GM04503 (cell line): Measurements from ENCODE around the gene RARB.
A peak's percentile ranks its signal among the peaks of the same experiment; 100 is the strongest.

Experiments used
- DNase-seq: peaks from one replicate; pipeline ENCODE4 v3.0.0-alpha.2; 2012; ENCODE audit warnings: low read depth

RARB gene

DNA sequence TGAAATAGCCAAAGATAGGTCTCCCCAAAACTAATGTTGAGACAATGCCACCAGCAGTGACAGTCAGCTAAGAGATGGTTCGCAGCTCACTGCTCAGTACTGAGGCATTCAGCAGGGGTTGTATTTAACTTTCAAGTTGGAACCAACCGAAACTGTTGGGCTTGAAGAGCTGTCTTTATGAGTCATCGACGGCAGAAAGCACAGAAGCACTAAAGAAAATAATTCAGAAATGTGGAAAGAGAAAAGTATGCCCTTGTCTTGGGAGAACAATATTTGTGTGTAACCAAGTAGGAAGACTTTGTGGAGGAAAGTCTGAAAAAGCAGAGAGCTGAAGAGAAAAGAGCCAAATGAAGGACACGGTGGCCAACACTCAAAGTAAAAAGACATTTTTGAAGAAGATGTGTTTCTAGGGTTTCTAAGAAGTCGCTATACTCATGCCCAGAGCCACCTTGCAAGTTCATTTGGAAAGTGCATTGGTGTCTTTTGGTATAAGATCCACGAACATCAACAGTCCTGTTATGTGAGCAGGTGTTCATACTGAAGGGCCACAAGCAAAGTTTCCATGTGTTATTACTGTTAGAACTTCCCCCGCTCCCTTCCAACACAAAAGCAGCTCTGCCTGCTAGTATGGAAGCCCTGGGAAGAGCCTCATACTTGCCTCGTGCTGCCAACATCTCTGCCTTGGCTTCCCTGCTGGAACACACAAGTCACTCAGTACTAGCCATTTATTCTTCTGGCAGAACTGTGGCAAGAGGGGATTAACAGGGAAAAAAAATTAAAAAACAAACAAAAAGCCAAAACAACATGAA is 4.1 kb upstream of the RARB start:
- DNase-seq = peak; percentile 54

DNA sequence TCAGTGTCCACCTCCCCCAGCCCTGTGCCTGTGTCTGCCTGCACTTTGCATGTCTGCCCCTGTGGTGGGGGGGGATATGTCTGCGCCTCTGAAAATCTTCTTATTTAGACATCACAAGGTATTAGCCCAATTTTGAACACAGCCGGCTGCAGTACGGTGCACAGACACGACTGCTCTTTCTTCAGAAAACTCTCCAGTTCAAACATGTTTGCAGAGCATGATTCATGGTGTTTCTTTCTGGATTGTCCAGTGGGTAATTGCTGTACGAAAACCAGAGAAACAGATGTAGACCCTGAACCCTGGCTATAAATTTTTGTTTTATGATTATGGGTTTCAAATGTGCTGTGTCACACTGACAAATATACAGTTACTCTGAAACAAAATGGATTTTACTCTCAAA is 3.4 kb upstream of the RARB start:
- peak; percentile 47 for DNase-seq

DNA sequence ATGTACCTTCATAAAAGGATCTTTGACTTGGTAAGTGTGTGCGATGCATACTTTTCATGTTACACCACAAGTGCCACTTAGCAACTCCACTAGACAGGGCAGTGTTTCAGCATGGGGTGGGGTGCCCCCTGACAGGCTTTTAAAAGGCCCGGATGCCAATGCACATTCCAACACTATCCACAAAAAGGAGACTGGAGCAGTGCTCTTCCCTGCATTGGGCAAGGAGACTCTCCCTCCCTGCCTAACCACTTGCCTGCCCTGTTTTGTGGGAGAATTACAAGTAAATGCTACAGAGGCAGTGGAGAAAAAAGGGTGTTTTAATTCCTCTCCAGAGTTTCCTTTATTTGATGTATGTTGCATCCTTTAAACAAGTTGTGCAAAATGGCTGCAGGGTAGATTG is 1.7 kb upstream of the RARB start:
- no peak for DNase-seq

DNA sequence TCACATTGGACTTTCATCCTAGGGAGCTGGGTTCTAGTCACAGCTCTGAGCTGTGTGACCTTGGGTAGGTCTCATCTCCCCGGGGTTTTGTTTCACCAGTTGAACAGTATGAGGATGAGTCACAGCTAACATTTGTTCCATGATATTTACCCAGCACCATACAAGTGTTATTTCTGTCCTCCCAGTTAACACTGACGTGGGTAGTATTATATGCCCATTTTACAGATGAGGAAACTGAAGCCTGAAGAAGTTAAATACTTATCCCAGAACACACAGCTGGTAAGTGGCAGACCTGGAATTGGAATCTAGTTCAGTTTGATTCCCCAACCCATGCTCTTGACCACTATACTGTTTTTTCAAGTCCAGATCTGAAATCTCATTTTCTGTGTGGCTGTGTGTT is 908 bp upstream of the RARB start:
- no peak for DNase-seq

DNA sequence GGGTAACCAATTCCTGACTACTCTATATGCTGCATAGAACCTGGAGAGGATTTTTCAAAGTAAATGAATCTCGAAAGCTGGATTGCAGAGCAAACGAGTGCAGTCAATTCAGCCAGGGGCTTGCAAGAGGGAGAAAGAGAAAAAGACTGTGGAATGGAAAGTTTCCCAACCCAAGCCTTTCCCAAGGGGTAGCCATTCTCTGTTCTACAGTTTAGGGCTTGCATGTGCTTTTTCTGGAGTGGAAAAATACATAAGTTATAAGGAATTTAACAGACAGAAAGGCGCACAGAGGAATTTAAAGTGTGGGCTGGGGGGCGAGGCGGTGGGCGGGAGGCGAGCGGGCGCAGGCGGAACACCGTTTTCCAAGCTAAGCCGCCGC is 511 bp upstream of the RARB start:
- no peak for DNase-seq

DNA sequence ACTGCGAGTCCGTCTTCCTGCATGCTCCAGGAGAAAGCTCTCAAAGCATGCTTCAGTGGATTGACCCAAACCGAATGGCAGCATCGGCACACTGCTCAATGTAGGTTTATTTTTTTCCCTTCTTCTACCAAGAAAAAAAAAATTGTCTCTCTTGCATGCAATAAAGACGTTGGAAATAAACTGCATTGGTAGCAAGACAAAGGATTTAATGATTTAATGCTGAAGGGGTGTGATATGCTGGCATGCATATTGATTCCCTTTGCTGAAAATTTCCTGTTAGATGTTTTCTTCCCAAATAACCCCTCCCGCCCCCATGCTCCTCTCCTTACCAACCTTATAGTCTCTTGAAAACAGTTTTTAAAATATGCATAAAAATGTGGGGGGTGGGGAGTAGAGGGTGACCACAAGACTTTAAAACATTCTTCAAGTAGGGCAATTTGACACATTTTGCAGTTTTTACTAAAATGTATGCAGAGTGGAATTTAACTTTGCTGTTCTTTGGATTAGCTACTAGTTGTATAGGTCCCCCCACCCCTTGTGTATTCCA is 799 bp downstream of the RARB start:
- no peak for DNase-seq

DNA sequence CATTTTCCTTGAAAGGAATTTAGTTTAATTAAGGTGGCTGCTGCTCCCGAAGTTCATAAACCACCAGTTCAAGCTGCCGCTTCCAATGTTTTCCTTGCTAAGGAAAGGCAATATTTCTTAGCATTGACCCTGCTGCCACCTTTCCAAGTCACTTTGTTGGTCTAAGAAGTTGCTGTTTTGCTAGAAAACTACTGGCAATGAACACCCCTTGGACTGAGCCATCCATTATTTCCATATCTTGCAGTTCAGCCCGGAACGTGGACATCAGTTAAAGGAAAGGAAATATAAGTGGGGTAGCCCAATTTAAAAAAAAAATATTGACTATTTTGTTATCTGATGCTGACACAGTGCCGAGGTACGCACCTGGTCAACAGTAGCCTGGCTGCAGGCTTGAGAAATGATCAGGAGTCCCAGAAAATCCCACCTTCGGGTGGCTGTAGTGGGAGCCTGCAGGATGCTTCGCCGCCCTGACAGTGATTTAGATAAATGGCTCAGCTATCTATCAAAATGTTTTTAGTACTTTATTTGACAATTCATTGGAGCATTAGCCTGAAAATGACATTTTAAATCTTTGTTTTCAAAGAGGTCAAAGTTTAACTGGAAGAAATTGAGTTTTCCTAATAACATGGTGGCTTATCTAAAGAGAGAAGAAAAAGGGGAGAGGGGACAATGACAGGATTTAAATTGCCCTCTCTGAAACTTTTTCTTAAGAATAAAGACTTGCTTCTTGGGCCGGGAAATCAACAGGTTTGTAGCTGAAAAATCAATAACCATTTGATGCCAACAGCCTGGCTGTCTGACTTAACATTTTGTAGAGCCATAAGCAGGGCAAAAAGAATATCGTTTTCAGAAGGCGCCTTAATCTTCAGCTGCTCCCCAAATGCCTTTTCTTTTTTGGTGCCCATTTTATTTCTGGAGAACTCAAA is 1.6 kb downstream of the RARB start:
- DNase-seq = no peak

DNA sequence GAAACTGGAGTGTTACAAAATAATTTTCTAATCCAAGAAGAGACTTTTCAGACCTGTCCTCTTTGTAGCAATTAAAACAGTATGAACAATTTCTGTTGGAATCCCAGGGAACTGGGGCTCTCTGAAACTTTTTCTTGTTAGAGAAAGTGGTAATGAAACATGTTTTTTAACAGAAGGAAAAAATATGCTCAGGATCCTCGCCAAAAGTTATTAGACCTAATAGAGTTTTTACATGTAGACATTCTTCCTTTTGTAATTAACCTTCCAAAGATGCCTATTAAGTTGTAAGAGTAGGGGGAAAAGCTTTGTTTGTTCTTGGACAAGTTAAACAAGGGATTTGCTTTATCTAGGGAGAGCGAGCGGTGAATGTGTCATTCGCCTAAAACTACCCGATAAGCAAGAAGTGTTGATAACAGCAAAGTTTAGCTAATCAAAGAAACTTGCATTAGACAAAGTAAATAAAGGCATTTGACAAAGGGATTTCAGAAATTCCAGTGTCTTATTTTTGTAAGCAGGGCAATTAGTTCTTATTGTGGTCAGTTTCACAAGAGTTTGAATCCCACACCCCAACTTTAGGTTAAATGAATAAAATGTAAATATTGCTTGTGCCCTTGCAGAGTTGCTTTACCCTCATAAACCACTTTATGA is 2.3 kb downstream of the RARB start:
- DNase-seq = no peak

DNA sequence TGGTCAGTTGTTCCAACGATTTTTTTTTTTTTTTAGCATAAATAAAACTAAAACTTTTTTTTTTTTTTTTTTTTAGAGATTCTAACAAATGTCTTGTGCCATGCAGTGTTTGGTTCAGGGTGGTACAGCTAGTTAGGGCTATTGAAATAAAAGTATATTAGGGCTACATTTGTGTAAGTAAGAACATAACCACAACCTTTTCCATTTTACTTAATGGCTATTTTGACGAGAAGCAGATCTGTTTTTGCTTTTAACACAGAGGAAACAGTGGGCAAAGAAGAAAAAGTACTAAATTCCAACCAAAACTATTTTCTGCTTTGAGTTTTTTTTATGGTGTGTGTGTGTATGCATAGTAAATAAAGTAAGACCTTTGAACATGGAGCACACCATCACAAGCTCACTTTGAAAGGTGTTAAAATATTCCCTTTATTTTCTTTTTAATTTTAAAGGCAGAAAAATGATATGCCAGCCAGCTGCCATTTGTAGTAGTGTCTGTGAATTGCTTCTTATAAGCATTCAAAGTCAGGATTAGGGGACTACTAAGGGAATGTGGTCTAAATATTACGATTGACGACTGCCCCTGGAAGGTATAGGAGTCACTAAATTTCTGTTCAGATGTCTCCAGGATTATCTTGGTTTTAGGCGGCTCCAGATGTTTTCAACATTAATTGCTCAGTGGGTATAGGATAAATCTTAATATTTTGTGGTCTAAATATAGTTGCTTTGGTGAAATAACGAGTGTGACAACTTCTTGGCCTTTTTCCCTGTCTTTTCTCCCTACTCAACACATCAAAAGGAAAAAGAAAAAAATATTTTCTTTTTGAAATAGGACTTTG is 3.1 kb downstream of the RARB start:
- no peak for DNase-seq

DNA sequence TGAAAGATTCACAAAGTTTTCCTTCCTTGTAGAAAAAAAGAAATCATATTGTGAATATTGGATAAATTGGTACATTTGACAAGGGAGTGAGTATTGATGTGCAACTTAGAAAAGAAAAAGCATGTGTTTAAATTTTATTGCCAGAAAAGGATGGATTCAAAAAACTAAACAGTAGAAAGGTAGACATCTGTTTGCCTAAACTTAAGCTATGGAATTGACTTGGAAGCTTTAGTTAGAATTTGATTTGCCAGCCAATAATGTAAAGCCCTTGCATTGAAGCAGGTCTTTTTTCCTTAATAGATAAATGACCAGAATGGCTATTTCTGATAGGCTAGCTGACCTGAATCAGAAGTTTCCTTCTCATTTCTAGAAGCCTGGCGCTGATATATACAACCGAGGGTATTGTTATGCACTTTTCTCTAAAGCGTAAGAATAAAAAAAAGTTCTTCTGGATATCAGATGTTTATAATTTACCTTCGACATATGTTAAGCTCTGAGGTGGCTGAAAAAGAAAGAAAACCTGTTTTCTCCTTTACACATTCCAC is 4.2 kb downstream of the RARB start:
- no peak for DNase-seq

DNA sequence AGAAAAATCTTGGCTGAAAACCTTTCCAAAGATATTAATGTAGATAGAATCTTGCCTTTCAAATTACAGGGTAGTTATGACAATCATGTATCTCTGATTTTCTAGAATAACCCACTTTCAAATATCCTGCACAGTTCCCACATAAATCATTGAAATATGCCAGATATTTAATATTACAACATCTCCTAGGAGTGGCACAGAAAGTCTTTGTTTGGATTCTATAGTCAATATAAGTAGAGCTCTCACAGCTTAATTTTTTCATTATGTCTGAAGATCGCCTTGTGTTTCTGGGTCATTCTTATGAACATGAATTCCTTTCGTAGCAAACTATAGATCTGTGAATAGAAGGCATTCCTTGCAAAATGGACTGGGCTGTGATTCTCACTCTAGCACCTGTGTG is 5.0 kb downstream of the RARB start:
- DNase-seq = no peak

DNA sequence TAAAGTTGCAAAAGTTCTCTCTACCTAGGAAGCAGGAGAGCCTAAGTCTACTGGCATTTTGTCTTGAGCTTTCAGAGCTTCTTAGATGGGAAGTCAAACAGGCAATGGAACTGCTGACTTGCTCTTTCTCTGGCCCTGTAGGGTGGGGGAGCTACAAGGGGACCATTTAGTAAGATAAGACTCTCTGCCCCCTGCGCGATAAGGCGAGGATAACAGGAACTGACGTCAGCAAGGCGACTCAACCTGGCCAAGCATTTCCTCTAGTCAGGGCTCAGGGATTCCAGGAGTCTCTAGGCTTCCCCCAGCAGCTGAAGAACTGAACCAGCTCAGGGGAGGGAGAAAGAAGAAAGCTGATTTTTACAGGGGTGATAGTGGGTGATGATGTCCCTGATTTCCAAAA is 5.8 kb downstream of the RARB start:
- DNase-seq = no peak

DNA sequence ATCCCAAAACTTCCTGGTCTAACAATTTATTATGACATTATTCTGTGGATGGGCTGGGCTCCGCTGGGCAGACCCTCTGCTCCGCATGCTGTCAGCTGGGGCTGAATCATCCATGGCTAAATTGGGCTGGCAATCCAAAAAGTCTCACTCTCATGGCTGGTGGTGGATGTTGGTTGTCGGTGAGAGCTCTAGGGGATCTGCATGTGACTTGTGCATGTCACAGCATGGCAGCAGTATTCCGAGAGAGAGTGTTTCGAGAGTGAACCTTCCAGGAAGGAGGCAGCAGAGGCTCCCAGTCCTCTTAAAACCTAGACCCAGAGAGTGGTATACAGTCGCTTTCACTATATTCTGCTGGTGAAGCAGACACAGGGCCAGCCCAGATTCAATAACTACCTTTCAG is 9.9 kb downstream of the RARB start:
- DNase-seq = no peak

DNA sequence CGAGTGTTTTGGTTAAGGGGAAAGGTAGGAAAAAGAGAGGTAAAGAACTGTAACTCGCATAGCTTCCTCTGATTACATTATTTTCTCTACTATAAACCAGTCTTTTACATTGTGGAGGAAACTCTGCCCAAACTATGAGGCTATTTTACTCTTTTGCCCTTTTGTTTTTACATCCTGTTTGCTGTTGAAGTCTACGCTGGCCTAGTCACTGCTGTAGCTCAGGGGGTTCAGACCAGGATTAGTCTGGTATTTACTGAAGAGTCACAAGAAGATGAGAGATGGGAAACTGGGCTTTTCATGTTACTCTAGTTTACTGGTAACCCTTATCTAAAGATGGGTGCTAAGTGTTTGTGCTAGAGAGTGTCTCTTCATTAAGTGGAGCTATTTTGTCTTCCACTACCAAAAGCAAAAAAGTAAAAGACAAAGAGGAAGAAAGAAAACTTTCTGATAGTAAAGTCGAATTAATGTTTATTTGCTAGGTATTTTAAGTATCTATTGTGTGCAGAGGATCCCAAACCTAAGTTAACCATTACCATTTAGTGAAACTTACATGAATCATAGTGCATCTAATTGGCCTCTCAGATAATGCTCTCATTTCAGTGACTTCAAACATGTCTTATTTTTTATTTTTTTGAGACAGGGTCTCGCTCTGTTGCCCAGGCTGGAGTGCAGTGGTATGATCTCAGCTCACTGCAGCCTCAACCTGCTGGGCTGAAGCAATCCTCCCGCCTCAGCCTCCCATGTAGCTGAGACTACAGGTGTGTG is 10.9 kb downstream of the RARB start:
- DNase-seq = no peak

DNA sequence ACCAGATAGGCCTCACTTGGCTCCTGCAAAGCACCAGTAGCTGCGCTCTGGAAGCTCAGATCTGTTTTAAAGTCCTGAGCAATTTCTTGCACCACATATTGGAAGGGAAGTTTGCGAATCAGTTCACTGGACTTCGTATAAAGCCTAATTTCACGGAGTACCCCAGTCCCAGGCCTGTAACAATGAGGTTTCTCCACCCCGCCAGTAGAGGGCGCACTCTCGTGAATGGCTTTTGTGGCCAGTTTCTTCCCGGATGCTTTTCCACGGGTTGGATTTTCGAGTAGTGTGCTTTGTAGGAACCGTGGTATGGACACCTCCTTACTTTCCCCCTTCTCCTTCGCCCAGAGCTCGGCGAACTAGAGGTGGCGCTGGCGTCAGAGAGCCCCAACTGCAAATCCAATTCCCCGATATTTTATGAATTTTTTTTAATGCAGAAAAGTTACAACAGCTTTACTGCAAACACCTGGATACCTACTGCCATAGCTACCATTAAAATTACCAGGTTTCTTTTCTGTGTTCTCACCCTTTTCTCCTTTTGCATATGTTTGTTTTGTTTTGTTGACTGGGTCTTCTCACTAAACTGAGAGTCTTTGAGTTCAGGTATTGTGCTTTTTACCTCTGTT is 13.3 kb downstream of the RARB start:
- no peak for DNase-seq

DNA sequence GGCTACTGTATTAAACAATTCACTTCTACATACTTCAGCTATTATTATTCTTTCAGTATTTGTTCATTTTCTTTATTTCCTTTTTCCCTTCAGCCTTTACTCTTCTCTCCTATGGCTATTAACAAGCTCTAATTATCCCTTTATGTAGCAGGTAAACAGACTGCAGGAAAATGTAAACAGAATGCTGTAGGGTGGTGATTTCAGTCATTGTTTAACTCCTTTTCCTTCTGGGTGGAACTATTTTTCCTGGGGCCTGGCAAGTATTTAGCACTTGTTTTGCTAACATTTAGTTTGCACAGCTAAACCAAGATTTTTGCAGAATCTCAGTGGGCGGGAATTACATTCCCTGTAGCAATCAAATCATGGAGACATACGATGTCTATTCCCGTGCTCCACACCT is 14.4 kb downstream of the RARB start:
- DNase-seq = no peak

DNA sequence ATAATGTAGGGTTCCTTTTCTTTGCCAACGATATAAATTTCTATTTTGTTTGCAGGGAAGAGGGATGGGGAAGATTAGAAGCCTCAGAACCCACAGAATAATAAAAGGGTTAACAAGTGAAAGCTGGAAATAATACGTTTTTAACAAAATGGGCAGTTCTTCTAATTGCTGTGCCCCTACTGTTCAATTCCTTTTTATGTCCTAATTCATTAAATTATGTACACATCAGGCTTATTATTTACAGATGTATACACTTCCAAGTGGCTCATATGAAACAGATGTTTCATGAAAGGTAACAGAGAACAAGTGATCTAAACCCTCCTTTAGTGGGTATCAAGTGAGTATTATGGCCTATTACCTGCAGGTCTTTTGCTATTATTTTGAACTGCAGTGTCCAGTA is 16.2 kb downstream of the RARB start:
- DNase-seq = no peak

DNA sequence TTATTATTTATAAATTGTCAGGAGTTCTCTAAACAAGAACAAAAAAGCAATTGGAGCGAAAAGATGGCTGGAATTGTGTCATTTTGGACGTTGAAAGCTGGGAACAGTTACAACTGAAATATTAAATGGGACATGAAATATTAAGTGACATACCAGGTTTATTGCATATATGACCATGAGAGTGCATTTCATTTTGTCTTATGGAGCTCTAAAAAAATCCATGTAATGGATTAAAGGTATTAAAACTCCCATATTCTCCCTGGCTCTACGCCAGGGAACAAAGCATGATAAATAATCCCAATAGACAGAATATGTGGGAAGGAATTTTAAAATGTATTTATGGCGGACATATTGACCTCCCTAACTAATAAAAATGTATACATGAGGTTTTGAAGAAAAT is 17.7 kb downstream of the RARB start:
- no peak for DNase-seq

DNA sequence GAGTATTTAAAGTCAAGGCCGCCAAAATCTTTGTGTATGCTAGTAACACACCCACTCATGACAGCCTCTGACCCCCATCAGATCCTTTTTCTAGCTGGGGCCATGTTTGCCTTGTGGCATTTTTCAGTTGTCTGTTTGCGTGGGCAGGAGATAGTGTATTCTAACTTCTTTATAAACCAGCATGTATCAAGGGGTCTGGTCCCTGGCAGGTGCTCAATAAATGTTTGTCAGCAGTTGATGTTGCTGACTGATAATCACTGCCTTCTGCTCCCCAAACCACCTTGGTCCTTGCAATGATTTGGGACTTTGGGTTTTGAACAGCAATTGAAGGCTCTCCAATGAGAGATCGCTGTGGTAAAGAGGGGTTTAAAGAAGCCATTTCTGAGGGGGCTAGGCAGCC is 19.2 kb downstream of the RARB start:
- no peak for DNase-seq

DNA sequence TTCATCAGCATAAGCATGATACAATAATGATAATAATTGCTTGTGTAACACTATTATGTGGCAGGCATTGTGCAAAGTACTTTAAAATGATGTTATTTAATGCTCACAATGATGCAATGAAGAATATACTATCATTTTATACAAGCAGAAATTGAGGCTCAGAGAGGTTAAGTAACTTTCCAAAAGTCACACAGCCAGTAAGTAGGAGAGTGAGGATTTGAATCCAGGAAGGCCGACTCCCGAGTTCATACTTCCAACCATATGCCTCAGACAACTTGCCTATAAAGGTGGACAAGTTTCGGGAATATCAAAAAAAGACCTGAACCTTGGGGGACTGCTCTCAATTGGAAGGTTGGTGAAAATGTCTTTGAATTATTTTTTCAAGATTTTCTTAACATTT is 19.9 kb downstream of the RARB start:
- DNase-seq = no peak
